Thoracic aorta (tissue), 2 donors: ENCODE results near the gene ENTPD1. TPM values are rescaled to one million over a fixed set of nuclear protein-coding genes. Genes with fewer than 3 reads are reported as not detected.
"Not testable (repeated sequence)": the region's sequence is repeated elsewhere in the genome, so short reads cannot be mapped to it uniquely, and the experiment has no call there.

Source experiments
- ATAC-seq: fragments of 150-250 bp; one replicate; pipeline ENCODE4 v1.8.0; 2017; ENCODE audit warnings: low read depth; ENCODE audit not compliant: insufficient number of reproducible peaks, low FRiP score
- DNase-seq: peaks from one replicate; pipeline ENCODE4 v3.0.0-alpha.2; 2020; ENCODE audit warnings: low spot score
- H3K27ac ChIP-seq, 2 donors: fragments of 200-600 bp; sonication (generic); 1 replicate in 1 of 2; 2 replicates in 1 of 2; pipeline ENCODE4 v1.5.1; 2016; ENCODE audit warnings: mild to moderate bottlenecking in 2 of 2, moderate library complexity in 2 of 2
- H3K27me3 ChIP-seq: fragments of 200-600 bp; sonication (generic); replicated peaks from 2 replicates; pipeline ENCODE4 v1.6.0; 2016; ENCODE audit warnings: mild to moderate bottlenecking; ENCODE audit not compliant: insufficient read depth
- H3K36me3 ChIP-seq: fragments of 200-600 bp; sonication (generic); one replicate; pipeline ENCODE4 v1.5.1; 2016
- H3K4me1 ChIP-seq, 2 donors: fragments of 200-600 bp; sonication (generic); 1 replicate in 1 of 2; 2 replicates in 1 of 2; pipeline versions ENCODE4 v1.5.1 to v1.6.0; 2016; ENCODE audit warnings: low read depth in 2 of 2, mild to moderate bottlenecking in 1 of 2; ENCODE audit not compliant: control insufficient read depth in 1 of 2
- H3K4me3 ChIP-seq: fragments of 200-600 bp; sonication (generic); 2 replicates; pipeline ENCODE4 v1.5.1; 2016; ENCODE audit warnings: mild to moderate bottlenecking
- H3K9me3 ChIP-seq: fragments of 200-600 bp; sonication (generic); 2 replicates; pipeline ENCODE4 v1.5.1; 2016
- total RNA-seq, 2 donors: library from RNA; depleted of rRNA; stranded (reverse); fragments of >200 nt; gene quantifications; one replicate each; pipeline versions ENCODE4 v1.1.0 to v1.2.3, GENCODE V29; 2016
- TF ChIP-seq, protein P1 (sequence below): fragments of 200-600 bp; sonication (generic); IDR thresholded peaks from one replicate; pipeline ENCODE4 v1.5.1; 2019; ENCODE audit warnings: antibody characterized with exemption

The ENTPD1 gene
- total RNA-seq, 2 donors from 2014 or later, result 32.1 to 63.6 TPM

DNA sequence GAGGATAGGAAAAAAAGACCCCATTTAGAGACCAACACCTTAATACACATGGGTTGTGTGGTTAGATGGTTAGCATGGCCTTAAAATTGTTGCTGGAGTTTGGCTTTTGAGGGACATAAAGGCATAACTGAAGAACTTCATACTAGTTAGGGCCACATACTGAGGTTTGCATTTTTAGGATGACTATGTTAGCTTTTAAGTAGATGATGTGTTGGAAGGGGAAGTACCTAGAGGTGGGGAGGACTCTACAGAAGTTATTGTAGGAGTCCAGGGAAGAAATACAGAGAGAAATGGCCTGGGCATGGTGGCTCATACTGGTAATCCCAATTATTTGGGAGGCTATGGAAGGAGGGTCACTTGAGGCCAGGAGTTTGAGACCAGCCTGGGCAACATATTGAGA, 40.5 kb downstream of the ENTPD1 start:
- peaks cover 25 to 60% of the 10 kb centered on the region in 2 donors for H3K4me1 ChIP-seq
- H3K27me3 ChIP-seq, result no peaks in the 10 kb centered on the region
- TF ChIP-seq, protein P1, sequence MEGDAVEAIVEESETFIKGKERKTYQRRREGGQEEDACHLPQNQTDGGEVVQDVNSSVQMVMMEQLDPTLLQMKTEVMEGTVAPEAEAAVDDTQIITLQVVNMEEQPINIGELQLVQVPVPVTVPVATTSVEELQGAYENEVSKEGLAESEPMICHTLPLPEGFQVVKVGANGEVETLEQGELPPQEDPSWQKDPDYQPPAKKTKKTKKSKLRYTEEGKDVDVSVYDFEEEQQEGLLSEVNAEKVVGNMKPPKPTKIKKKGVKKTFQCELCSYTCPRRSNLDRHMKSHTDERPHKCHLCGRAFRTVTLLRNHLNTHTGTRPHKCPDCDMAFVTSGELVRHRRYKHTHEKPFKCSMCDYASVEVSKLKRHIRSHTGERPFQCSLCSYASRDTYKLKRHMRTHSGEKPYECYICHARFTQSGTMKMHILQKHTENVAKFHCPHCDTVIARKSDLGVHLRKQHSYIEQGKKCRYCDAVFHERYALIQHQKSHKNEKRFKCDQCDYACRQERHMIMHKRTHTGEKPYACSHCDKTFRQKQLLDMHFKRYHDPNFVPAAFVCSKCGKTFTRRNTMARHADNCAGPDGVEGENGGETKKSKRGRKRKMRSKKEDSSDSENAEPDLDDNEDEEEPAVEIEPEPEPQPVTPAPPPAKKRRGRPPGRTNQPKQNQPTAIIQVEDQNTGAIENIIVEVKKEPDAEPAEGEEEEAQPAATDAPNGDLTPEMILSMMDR, result no peak
- no peaks in the 10 kb centered on the region for H3K9me3 ChIP-seq
- no peak for DNase-seq
- H3K27ac ChIP-seq, result no peak overlapping the region
- no peaks in the 10 kb centered on the region for H3K36me3 ChIP-seq
- ATAC-seq, result no peak
- no peak overlapping the region for H3K4me3 ChIP-seq

DNA sequence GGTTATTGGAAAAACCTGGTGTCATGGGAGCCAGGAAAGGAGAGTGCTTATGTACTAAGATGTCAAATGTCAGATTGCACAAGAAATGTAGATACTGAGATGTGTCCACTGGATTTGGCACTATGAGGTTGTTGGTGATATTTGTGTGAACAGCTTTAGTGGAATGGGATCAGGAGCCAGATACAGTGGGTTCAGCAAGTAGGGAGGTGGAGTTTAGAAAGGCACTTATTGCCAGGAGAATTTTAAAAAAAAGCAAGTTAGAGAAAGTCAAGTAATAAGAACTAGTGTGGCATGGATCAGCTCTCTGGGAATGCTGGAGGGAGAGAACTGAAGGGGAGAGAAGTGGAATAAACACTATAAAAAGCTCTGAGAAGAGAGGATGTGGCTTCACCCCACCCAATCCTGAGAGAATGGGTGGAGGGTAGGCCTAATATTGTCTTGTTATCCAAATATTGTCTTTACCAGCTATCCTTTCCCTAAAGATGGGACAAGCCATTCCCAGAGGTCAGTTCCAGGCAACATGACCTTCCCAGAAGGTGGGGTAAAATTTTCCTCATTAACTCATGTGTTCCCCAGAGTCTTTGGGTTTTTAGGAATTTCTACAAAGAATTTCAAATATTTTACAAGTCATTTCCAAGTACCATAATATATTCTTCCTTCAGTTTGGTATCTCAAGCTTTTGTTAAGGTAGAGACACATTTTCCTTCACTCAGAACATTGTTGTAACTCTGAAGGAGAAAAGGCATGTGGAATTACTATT, 42.3 kb downstream of the ENTPD1 start:
- no peak for ATAC-seq
- TF ChIP-seq, protein P1, result no peak
- H3K27ac ChIP-seq, result no peak overlapping the region

DNA sequence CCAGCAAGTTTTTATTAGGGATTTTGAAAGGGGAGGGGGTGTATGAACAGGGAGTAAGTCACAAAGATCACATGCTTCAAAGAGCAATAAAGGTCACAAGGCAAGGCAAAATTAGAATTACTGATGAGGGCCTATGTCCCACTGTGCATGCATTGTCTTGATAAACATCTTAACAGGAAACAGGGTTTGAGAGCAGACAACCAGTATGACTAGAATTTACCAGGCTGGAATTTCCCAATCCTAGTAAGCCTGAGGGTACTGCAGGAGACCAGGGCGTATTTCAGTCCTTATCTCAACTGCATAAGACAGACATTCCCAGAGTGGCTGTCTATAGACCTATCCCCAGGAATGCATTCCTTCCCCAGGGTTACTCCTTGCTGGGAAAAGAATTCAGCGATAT, 44.3 kb downstream of the ENTPD1 start:
- not testable (repeated sequence) for H3K27me3 ChIP-seq, H3K36me3 ChIP-seq, H3K27ac ChIP-seq, DNase-seq, H3K9me3 ChIP-seq, H3K4me3 ChIP-seq, ATAC-seq
- peaks cover 7 to 25% of the 10 kb centered on the region in 2 donors for H3K4me1 ChIP-seq

More for the DNA sequence above, 42.3 kb downstream of the ENTPD1 start:
- H3K9me3 ChIP-seq, result no peaks in the 10 kb centered on the region
- DNase-seq, result no peak
- no peaks in the 10 kb centered on the region for H3K27me3 ChIP-seq
- peaks cover 10 to 43% of the 10 kb centered on the region in 2 donors for H3K4me1 ChIP-seq
- H3K36me3 ChIP-seq, result no peaks in the 10 kb centered on the region
- H3K4me3 ChIP-seq, result no peak overlapping the region

DNA sequence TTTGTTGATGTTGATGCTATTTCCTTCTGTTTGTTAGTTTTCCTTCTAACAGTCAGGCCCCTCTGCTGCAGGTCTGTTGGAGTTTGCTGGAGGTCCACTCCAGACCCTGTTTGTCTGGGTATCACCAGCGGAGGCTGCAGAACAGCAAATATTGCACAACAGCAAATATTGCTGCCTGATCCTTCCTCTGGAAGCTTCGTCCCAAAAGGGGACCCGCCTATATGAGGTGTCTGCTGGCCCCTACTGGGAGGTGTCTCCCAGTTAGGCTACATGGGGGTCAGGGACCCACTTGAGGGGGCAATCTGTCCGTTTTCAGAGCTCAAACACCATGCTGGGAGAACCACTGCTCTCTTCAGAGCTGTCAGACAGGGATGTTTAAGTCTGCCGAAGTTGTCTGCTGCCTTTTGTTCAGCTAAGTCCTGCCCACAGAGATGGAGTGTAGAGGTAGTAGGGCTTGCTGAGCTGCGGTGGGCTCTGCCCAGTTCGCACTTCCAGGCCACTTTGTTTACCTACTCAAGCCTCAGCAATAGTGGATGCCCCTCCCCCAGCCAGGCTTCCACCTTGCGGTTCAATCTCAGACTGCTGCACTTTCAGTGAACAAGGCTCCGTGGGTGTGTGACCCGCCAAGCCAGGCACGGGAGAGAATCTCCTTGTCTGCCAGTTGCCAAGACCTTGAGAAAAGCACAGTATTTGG, 50.9 kb downstream of the ENTPD1 start:
- not testable (repeated sequence) for H3K9me3 ChIP-seq, ATAC-seq, DNase-seq, H3K27me3 ChIP-seq, H3K36me3 ChIP-seq, H3K4me3 ChIP-seq
- peak overlapping the region; percentile 7 to 30 for H3K27ac ChIP-seq
- peaks cover 0 to 17% of the 10 kb centered on the region in 2 donors for H3K4me1 ChIP-seq

DNA sequence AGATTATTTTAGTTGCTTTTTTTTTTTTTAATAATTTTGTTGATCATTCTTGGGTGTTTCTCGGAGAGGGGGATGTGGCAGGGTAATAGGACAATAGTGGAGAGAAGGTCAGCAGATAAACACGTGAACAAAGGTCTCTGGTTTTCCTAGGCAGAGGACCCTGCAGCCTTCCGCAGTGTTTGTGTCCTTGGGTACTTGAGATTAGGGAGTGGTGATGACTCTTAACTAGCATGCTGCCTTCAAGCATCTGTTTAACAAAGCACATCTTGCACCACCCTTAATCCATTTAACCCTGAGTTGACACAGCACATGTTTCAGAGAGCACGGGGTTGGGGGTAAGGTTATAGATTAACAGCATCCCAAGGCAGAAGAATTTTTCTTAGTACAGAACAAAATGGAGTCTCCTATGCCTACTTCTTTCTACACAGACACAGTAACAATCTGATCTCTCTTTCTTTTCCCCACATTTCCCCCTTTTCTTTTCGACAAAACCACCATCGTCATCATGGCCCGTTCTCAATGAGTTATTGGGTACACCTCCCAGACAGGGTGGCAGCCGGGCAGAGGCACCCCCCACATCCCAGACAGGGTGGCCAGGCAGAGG, 52.8 kb downstream of the ENTPD1 start:
- not testable (repeated sequence) for H3K4me3 ChIP-seq, H3K27ac ChIP-seq, DNase-seq, H3K36me3 ChIP-seq, H3K27me3 ChIP-seq, H3K9me3 ChIP-seq, ATAC-seq
- peaks cover 0 to 23% of the 10 kb centered on the region in 2 donors for H3K4me1 ChIP-seq

DNA sequence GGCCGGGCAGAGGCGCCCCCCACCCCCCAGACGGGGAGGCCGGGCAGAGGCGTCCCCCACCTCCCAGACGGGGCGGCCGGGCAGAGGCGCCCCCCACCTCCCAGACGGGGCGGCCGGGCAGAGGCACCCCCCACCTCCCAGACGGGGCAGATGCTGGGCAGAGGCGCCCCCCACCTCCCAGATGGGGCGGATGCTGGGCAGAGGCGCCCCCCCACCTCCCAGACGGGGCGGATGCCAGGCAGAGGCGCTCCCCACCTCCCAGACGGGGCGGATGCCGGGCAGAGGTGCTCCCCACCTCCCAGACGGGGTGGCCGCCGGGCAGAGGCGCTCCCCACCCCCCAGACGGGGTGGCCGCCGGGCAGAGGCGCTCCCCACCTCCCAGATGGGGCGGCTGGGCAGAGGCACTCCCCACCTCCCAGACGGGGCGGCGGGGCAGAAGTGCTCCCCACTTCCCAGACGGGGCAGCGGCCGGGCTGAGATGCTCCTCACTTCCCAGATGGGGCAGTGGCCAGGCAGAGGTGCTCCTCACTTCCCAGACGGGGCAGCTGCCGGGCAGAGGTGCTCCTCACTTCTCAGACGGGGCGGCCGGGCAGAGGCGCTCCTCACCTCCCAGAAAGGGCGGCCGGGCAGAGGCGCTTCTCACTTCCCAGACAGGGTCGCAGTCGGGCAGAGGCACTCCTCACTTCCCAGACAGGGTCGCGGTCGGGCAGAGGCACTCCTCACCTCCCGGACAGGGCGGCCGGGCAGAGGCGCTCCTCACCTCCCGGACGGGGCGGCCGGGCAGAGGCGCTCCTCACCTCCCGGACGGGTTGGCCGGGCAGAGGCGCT, 53.6 kb downstream of the ENTPD1 start:
- Histone ChIP-seq H3K27me3 (no peaks in the 10 kb centered on the region), H3K4me1 (peaks cover 0 to 30% of the 10 kb centered on the region in 2 donors), H3K9me3 (no peaks in the 10 kb centered on the region), H3K36me3 (no peaks in the 10 kb centered on the region), H3K27ac (no peak overlapping the region), H3K4me3 (no peak overlapping the region)
- ATAC-seq (no peak), DNase-seq (no peak)
- TF ChIP-seq, protein P1, result no peak
